Transverse colon (tissue), 4 donors: Measurements from ENCODE around the gene SYT17.

Experiments used
- EP300 ChIP-seq: sonication (generic); formaldehyde crosslinking; IDR thresholded peaks from one replicate; pipeline ENCODE4 v1.6.1; 2017; ENCODE audit warnings: antibody characterized with exemption, low read depth
- POLR2A ChIP-seq: fragments of 450-650 bp; IDR thresholded peaks from one replicate; pipeline ENCODE4 v1.6.1; 2016; ENCODE audit warnings: antibody characterized with exemption, mild to moderate bottlenecking, moderate library complexity
- POLR2AphosphoS5 ChIP-seq, 3 donors: sonication (generic); formaldehyde crosslinking; IDR thresholded peaks; one replicate each; pipeline ENCODE4 v1.6.1; 2016; ENCODE audit warnings: antibody characterized with exemption in 3 of 3
- TF ChIP-seq, protein P1 (sequence below), 5 experiments: fragments of 200-600 bp in 3 of 5; fragments of 450-650 bp in 2 of 5; sonication (generic) in 3 of 5; IDR thresholded peaks; 1 replicate in 2 of 5; 2 replicates in 3 of 5; pipeline ENCODE4 v1.5.1; 2016 to 2017; ENCODE audit warnings: antibody characterized with exemption in 5 of 5, inconsistent platforms in 3 of 5, mild to moderate bottlenecking in 2 of 5, moderate library complexity in 1 of 5

DNA sequence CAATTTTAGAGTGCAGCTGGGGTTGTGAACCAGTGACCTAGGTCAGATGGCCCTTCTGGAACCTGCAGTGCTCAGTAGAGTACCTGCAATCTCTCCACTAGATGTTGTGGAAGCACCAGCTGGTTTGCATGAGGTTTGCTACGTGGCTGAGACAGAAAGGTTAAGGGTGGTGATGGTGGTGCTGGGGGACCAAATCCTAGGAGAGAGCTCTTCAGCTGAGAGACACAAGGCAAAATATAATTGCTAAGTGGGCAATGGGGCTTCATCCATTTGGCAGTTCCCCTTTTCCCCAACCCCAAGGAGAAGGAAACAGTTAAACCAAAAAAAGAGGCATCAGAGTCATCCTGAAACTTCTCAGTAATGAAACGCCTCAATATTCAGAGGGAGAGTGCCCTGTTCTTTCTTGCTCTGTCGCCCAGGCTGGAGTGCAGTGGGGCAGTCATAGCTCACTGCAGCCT, 40.3 kb upstream of the SYT17 start:
- TF ChIP-seq, protein P1, sequence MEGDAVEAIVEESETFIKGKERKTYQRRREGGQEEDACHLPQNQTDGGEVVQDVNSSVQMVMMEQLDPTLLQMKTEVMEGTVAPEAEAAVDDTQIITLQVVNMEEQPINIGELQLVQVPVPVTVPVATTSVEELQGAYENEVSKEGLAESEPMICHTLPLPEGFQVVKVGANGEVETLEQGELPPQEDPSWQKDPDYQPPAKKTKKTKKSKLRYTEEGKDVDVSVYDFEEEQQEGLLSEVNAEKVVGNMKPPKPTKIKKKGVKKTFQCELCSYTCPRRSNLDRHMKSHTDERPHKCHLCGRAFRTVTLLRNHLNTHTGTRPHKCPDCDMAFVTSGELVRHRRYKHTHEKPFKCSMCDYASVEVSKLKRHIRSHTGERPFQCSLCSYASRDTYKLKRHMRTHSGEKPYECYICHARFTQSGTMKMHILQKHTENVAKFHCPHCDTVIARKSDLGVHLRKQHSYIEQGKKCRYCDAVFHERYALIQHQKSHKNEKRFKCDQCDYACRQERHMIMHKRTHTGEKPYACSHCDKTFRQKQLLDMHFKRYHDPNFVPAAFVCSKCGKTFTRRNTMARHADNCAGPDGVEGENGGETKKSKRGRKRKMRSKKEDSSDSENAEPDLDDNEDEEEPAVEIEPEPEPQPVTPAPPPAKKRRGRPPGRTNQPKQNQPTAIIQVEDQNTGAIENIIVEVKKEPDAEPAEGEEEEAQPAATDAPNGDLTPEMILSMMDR (IDR thresholded peaks at IDR 0.05), result no peak
- no peak for TF ChIP-seq POLR2AphosphoS5 (IDR thresholded peaks at IDR 0.05)
- TF ChIP-seq POLR2A, result no peak
- TF ChIP-seq EP300, result no peak
